ENCODE data around the gene EMILIN3.

The EMILIN3 gene

DNA sequence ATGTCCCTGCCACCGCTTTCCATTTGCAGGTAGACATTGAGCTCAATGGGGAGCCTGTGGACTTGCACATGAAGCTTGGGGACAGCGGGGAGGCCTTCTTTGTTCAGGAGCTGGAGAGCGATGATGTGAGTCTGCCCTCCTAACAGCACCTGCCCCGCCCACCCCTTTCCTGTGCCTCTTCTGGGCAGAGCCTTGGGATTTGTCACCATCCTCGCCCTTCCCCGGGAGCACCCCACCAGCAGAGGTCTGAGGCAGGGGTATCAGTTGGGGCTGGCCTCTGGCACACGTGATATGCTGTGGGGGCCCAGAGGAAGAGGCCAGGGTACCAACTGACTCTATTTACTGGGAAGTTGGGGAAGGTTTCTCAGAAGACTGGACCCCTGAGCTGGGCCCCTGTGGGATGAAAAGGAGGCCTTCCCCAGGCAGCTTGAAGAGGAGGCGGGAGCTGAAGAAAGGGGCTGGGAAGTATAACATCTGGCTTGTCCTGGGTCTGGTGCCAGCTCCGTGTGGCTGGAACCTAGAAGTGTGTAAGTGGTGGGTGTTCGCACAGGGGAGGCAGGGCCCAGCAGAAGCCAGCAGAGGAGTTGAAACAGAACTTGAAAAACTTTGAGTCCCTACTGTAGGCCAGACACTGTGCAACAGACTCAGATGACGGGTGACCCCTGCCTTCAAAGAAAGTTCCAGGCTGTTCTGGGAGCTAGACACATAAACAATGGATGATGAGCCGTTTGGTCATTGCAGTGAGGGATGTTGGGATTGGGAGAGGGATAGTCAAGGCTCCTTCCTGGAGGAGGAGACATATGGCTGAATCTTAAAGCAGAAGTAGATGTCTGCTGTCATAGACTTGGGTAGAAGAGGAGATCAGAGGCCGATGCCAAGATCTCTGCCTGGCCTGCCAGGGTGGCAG, 18.8 kb downstream of the EMILIN3 start:
- no peak overlapping the region for H3K27ac Mint-ChIP-seq
- no peaks in the 10 kb centered on the region for H3K4me1 Mint-ChIP-seq

DNA sequence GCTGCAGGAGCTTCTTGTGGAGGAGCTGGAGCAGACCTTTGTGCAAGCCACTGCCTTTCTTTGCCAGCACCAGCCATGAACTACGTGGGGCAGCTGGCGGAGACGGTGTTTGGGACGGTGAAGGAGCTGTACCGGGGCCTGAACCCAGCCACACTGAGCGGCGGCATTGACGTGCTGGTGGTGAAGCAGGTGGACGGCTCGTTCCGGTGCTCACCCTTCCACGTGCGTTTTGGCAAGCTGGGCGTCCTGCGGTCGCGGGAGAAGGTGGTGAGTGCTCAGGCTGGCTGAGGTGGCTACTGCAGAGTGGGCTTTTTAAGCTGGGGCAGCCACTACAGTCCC, 20.9 kb downstream of the EMILIN3 start:
- ATAC-seq (no peak), DNase-seq (ENCODE audit: low spot score in 2 of 2) (no peak)
- Mint-ChIP-seq H3K4me3 (no peak overlapping the region), H3K36me3 (no peaks in the 10 kb centered on the region), H3K27ac (no peak overlapping the region), H3K9me3 (no peaks in the 10 kb centered on the region), H3K4me1 (no peaks in the 10 kb centered on the region)

More for the DNA sequence above, 18.8 kb downstream of the EMILIN3 start:
- DNase-seq (ENCODE audit: low spot score in 2 of 2) = no peak
- Mint-ChIP-seq H3K4me3 (no peak overlapping the region), H3K9me3 (no peaks in the 10 kb centered on the region), H3K36me3 (no peaks in the 10 kb centered on the region)
- no peak for ATAC-seq

DNA sequence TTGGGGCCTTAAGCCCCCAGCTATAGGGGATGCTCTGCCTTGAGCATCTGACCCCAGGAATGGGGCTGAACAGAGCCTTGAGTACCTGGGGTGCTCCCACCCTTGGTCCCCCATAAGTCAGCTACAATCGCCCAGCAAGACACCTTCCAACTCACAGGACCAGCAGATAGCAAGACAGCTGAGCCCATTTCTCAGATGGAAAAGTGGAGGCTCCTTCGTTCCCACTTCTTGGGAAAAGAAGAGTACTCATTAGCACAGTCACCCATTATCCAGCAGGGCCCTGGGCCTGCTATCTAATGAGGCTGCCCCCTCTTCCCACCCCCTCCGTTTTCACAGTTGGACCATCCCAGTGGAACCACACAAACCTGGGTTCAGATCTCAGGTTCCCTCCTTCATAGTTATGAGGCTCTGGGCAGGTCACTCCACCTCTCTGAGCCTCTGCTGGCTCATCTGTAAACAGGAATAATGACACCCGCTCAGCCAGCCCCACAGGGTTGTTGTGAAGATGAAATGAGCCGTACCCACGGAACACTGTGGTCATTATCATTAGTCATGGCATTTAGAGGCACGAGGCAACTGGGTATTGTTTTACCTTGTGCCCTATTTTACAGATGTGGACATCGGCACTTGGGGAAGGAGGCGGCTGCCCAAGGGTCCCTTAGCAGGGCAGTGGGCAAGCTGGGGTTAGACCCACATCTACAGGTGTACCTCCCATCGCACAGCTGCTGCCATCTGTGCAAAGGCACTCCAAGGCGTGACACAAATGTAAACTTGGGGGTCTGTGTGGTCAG, 21.5 kb downstream of the EMILIN3 start:
- Mint-ChIP-seq H3K4me1 (peaks cover 4% of the 10 kb centered on the region), H3K27ac (no peak overlapping the region), H3K9me3 (no peaks in the 10 kb centered on the region), H3K36me3 (no peaks in the 10 kb centered on the region), H3K4me3 (no peak overlapping the region)
- DNase-seq (ENCODE audit: low spot score in 2 of 2) = no peak
- ATAC-seq = no peak

DNA sequence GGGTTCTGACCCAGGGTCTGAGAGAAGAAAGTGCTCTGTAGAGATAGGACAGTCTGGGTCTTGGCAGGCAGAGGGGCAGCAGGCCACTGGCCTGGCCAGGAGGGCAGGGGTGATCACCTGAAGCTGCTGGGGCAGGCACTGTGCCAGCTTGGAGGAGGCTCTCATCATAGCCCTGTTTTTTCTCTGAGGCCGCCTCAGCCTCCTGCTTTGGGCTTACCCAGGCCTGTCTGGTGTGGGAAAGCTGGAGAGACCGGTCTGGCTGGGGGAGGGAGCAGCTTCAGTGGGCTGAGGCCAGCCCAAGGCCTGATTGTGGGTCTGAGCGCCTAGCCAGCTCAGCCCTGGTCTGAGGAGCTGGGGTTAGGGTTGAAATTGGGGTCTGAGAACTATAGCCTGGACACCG, 22.1 kb downstream of the EMILIN3 start:
- Mint-ChIP-seq H3K9me3 (no peaks in the 10 kb centered on the region), H3K36me3 (no peaks in the 10 kb centered on the region), H3K4me1 (peaks cover 11% of the 10 kb centered on the region), H3K27ac (peak overlapping the region; percentile 32), H3K4me3 (no peak overlapping the region)
- ATAC-seq (no peak), DNase-seq (ENCODE audit: low spot score in 2 of 2) (no peak)

DNA sequence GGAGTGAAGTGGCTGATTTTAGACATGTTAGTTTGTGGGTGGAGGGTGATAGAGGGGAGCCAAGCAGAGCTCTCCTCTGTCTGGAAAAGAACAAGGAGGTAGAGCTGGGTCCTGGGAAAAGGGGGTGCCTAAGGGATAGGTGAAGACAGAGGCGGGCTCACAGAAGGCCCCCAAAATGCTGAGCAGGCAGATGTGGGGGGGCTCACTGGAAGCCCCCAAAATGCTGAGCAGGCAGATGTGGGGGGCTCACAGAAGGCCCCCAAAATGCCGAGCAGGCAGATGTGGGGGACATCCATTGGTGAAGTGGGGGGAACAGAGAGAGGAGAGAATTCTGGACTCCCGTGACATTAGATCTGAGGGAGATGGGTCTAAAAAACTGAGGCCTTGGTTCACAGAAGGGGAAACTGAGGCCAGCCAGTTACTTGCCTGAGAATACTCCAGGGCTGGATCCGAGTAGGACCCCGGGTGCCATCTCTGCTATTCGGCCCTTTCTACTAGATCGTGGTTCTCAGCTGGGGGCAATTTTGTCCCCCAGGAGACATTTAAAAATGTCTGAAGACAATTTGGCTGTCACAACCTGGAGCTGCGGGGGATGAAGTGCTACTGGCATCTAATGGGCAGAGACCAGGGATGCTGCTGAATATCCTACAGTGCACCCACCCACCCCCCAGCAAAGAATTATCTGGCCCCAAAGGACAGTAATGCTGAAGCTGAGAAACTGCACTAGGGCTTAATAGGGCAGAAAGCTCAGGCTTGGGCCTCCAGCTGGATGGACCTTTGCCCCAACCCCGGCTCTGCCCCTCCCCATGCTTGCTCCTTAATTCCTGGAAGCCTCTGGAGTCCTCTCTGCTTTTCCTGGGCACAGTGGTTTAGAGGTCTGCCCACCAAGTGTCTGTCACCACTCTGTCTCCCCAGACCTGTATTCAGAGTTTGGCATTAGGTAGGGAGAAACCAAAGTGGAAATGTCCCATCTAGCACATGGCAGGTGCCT, 23.8 kb downstream of the EMILIN3 start:
- Mint-ChIP-seq H3K4me3 (no peak overlapping the region), H3K9me3 (no peaks in the 10 kb centered on the region), H3K27ac (peak overlapping the region; percentile 32), H3K4me1 (peaks cover 13% of the 10 kb centered on the region), H3K36me3 (no peaks in the 10 kb centered on the region)
- DNase-seq (ENCODE audit: low spot score in 2 of 2) (no peak), ATAC-seq (no peak)

DNA sequence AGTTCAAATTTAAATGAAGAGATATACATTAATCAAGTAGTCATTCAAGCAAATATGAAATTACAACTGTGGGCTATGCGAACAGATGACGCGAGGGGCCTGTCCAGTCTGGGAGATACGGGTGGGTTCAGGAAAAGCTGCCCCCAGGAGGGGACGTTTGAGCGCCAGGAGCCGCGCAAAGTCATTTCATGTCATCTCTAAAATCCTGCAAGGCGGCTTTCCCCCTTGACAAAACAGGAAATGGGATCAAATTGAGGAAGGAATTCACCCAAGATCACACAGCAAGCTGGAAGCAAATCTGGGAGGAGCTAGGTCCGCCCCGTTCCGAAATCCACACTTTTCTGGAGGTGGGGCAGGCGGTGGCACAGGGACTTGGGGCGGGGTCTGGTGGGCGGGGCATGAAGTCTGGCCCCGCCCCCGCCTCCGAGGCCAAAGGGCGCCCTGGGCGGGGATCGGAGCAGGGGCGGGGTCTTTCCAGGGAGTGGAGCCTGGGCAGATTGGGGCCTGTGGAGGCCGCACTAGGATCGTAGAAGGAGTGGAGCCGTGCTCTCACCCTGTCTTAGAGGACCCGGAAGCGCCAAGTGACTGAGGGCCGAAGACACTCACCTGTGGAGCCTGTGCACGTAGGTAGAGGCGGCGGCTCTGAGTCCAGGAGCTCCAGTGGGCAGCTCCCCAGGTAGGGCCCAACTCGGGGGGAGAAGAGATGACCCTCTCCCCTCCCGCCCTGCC, 26.1 kb downstream of the EMILIN3 start, which contains the start of gene LPIN3:
Gene LPIN3, plus strand, starts transcription at position 495 of the 729 bp plus-strand sequence. CDS start 4,983 bp downstream, outside the sequence.
- Mint-ChIP-seq H3K36me3 (no peaks in the 10 kb centered on the region), H3K9me3 (no peaks in the 10 kb centered on the region), H3K4me1 (peaks cover 13% of the 10 kb centered on the region), H3K27ac (peak within 1 kb of the TSS; percentile 72), H3K4me3 (peak within 1 kb of the TSS; percentile 83)
- ATAC-seq (peak; percentile 68), DNase-seq (ENCODE audit: low spot score in 2 of 2) (peak; percentile 33 to 57)

DNA sequence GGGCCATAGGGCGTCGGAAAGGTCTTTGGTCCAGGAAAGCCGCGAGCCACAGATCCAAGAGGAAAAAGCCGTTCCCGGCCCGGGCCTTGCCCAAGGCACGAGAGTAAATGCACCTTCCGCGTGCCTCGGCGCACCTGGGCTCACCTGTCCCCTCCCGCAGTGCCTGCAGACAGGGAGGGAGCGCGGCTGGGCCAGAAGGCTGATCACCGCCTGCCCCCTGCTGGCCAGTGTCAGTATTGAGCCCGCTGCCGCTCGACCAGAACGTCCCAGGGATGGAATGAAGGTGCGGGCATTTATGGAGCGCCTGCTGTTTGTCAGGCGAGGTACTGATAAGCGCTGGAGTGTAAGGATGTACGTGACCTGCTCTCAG, 26.7 kb downstream of the EMILIN3 start:
- Mint-ChIP-seq H3K36me3 (no peaks in the 10 kb centered on the region), H3K4me1 (peaks cover 13% of the 10 kb centered on the region), H3K9me3 (no peaks in the 10 kb centered on the region), H3K27ac (peak overlapping the region; percentile 72), H3K4me3 (peak overlapping the region; percentile 83)
- DNase-seq (ENCODE audit: low spot score in 2 of 2) (peak; percentile 82 to 93), ATAC-seq (peak; percentile 87)

DNA sequence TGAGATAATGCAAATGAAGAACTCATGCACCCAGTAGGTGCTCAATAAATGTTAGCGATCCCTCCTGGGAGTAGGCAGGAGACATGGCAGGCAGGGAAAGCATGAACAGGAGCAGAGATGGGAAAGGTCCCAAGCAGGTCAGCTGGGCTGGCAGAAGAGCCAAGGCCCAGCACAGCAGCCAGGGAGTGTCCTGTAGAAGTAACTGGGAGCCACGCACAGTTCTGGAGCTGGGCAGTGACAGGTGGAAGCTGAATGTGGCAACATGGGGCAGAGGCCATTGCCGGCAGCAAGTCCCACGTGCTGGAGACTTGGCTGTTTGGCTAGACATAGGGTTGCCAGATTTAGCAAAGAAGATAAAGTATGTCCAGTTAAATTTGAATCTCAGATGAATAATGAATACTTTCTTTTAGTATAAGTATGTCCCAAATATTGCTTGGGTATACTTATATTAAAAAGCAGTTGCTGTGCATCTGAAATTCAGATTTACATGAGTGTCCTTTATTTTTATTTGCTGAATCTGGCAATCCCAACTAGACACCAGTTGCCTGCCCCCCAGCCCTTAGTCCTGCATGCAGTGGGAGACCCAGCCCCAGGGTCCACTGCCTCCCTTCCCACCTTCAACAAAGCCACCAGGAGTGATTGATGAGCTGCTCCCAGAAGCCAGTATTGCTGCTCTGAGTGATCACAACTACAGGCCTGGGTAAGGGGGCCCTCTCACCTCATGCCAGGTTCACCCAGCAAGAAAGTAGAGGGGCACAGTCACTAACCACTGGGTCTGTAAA, 29.7 kb downstream of the EMILIN3 start:
- Mint-ChIP-seq H3K9me3 (no peaks in the 10 kb centered on the region), H3K4me1 (peaks cover 13% of the 10 kb centered on the region), H3K4me3 (no peak overlapping the region), H3K36me3 (no peaks in the 10 kb centered on the region), H3K27ac (no peak overlapping the region)
- peak; percentile 12 for ATAC-seq
- no peak for DNase-seq (ENCODE audit: low spot score in 2 of 2)

DNA sequence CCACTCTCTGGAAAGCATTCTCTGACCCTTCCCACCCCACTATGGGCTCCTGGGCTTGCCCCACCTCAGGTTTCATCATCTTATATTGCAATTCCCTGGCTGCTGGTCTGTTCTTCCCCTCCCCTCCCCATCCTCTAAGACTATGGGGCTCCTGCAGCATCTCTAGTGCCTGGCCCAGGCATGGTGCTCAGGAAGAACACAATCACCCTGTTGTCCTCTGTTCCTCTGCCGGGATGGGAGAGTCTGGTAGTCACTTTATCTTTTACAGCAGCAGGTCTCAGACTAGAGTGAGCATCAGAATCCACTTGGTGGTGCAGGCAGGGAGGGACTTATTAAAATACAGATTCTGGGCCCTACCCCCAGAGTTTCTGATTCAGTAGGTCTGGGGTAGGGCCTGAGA, 31.0 kb downstream of the EMILIN3 start:
- Mint-ChIP-seq H3K9me3 (no peaks in the 10 kb centered on the region), H3K4me3 (no peak overlapping the region), H3K4me1 (peaks cover 13% of the 10 kb centered on the region), H3K27ac (peak overlapping the region; percentile 57), H3K36me3 (no peaks in the 10 kb centered on the region)
- DNase-seq (ENCODE audit: low spot score in 2 of 2) (no peak), ATAC-seq (no peak)

DNA sequence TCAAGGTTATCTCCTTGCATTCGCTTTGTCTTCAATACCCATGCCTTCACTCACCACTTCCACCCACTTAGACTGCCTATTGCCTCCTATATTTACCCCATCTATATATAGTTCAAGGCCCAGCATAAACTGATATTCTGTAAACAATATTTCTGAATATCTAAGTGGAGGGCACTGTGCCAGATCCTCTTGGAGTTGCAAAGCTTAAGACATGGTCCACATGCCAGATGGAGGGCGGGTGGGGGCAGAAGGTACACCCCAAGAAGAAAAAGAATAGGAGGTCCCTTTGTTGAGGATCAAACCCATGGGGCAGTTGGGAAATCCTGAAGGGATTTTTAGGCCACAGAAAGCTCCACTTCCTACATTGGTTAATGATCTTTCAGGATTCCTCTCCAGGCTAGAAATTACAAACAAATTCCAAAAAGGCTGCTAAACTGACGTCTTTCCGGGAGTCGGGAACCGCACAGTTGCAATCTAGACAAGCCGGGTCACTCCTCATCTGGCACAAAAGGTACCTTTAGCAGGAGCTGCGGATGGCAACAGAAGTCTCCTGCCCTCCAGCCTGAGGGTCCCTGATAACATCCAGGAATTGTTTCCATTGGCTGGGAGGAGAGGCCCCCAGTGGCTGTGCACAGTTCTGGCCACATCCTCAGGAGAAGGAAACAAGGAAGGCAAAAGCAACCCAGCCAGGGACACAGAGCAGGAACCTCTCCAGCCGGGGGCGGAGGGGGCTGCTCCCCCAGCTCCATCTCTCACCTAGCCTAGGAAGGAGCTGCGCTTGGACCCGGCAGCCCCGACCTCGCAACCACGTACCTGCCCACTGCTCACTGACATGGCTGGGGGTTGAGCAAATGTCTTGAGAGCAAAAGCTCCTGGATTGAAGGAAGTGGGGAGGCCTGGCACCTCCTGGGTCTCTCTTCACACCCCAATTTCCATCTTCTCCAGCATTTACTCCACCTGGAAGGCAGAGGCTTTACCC, 31.9 kb downstream of the EMILIN3 start:
- no peak for DNase-seq (ENCODE audit: low spot score in 2 of 2)
- Mint-ChIP-seq H3K36me3 (no peaks in the 10 kb centered on the region), H3K9me3 (no peaks in the 10 kb centered on the region), H3K4me1 (peaks cover 8% of the 10 kb centered on the region), H3K4me3 (no peak overlapping the region), H3K27ac (peak overlapping the region; percentile 57)
- ATAC-seq = no peak

DNA sequence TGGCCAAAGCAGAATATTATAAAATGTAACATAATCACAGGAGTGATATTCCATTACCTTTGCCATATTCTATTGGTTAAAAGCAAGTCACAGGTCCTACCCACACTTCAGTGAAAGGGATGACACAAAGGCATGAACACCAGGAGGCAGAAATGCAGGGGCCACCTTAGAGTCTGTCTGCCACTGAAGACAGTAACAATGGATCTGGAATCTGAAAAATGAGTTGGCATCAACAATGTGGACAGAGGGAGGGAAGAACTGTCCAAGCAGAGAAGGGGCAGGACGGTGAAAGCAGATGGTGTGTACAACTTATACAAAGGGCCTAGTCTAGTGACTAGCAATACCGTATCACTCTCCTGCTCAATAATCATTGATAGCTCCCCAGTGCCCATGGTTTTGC, 32.6 kb downstream of the EMILIN3 start:
- peaks cover 10% of the 10 kb centered on the region for H3K4me1 Mint-ChIP-seq
- no peak overlapping the region for H3K4me3 Mint-ChIP-seq
- ATAC-seq (no peak), DNase-seq (ENCODE audit: low spot score in 2 of 2) (no peak)
- no peaks in the 10 kb centered on the region for H3K9me3 Mint-ChIP-seq
- H3K36me3 Mint-ChIP-seq = no peaks in the 10 kb centered on the region
- H3K27ac Mint-ChIP-seq = no peak overlapping the region

DNA sequence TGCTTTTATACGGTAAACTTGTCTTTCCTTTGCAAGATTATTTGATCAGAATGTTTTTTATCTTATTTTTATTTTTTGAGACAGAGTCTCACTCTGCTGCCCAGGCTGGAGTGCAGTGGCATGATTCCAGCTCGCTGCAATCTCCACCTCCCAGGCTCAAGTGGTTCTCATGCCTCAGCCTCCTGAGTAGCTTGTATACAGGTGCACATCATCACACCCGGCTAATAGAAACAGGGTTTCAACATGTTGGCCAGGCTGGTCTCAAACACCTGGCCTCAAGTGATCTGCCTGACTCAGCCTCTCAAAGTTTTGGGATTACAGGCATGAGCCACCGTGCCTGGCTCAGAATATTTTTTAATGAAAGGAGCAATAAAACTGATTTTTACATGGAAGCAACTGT, 34.9 kb downstream of the EMILIN3 start:
- no peak for ATAC-seq

DNA sequence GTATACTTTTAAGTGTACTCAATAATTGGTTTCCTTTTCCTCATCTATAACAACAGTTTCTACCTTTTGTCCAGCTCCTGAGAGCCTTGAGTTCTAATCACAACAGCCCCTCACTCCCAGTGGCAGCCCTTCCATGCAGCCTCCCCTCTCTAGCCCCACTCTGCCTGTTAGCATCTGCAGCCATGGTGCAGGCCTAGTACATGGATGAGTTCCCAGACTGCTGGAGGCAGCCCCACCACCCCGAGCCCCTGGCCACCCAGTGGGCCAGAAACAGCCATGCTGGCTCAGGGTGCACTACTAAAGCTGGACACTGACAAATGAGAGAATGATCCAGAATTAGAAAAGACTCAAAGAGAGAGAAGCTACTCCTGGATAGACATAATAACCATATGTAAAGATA, 35.7 kb downstream of the EMILIN3 start:
- Mint-ChIP-seq H3K4me1 (peaks cover 15% of the 10 kb centered on the region), H3K4me3 (no peak overlapping the region), H3K9me3 (no peaks in the 10 kb centered on the region), H3K27ac (peak overlapping the region; percentile 75), H3K36me3 (no peaks in the 10 kb centered on the region)
- no peak for ATAC-seq
- DNase-seq (ENCODE audit: low spot score in 2 of 2) = no peak

More for the DNA sequence above, 34.9 kb downstream of the EMILIN3 start:
- H3K9me3 Mint-ChIP-seq = no peaks in the 10 kb centered on the region
- no peak for DNase-seq (ENCODE audit: low spot score in 2 of 2)
- H3K4me1 Mint-ChIP-seq = peaks cover 15% of the 10 kb centered on the region
- no peaks in the 10 kb centered on the region for H3K36me3 Mint-ChIP-seq
- no peak overlapping the region for H3K27ac Mint-ChIP-seq
- no peak overlapping the region for H3K4me3 Mint-ChIP-seq
